ENCODE measurements around the gene GABRB2. TPM values are rescaled to one million over a fixed set of nuclear protein-coding genes. Genes with fewer than 3 reads are reported as not detected.
A peak's percentile ranks its signal among the peaks of the same experiment; 100 is the strongest.

The GABRB2 gene
- total and polyA plus RNA-seq, 4 donors, result 0.08 TPM; not detected in 3

GRCh38 chr5:161548487-161549094 is 2.1 kb upstream of the GABRB2 start:
- H3K27me3 ChIP-seq (ENCODE audit: control insufficient read depth in 4 of 4, insufficient read depth in 4 of 4, low read length in 3 of 4), result peaks cover 3 to 28% (median 8%) of the 10 kb centered on the region in 4 donors
- peaks cover 13 to 27% (median 17%) of the 10 kb centered on the region in 4 donors for H3K4me1 ChIP-seq (ENCODE audit: control insufficient read depth in 4 of 4, insufficient read depth in 4 of 4, low read length in 3 of 4)
- H3K9me3 ChIP-seq (ENCODE audit: control insufficient read depth in 4 of 4, low read length in 3 of 4), result no peaks in the 10 kb centered on the region
- no peak for DNase-seq (ENCODE audit: low spot score)
- TF ChIP-seq GABPA (IDR thresholded peaks at IDR 0.05 in 1 of 2, conservative IDR thresholded peaks at IDR 0.05 in 1 of 2) (no peak), HNF4A (conservative IDR thresholded peaks at IDR 0.05) (no peak), ZBTB33 (IDR thresholded peaks at IDR 0.05) (no peak), FOXA2 (IDR thresholded peaks at IDR 0.05) (no peak), TAF1 (conservative IDR thresholded peaks at IDR 0.05) (no peak), HNF4G (IDR thresholded peaks at IDR 0.05) (no peak), ATF3 (IDR thresholded peaks at IDR 0.05) (no peak), SP1 (IDR thresholded peaks at IDR 0.05) (no peak), JUND (IDR thresholded peaks at IDR 0.05) (no peak), NR2F2 (IDR thresholded peaks at IDR 0.05) (no peak), MAX (IDR thresholded peaks at IDR 0.05) (no peak), REST (IDR thresholded peaks at IDR 0.05) (no peak), EGR1 (IDR thresholded peaks at IDR 0.05; ENCODE audit: low read depth in 2 of 2) (no peak), RAD21 (IDR thresholded peaks at IDR 0.05) (no peak), YY1 (IDR thresholded peaks at IDR 0.05) (no peak), FOXA1 (IDR thresholded peaks at IDR 0.05) (no peak), CTCF (IDR thresholded peaks at IDR 0.05; ENCODE audit: low read depth, low read length, missing input control) (no peak), RXRA (IDR thresholded peaks at IDR 0.05) (no peak)
- H3K27ac ChIP-seq (ENCODE audit: low read depth in 1 of 2, low read length in 2 of 2), result no peak overlapping the region
- peak overlapping the region in 1 of 3 donors; percentile 49 for H3K4me3 ChIP-seq (ENCODE audit: low read depth in 1 of 3, low read length in 3 of 3)
- no peaks in the 10 kb centered on the region for H3K36me3 ChIP-seq (ENCODE audit: control insufficient read depth in 4 of 4, insufficient read depth in 3 of 4, low read depth in 1 of 4, low read length in 3 of 4)
- WGBS, result 5% methylated on average over 32 of the region's 32 CpGs
- H3K9ac ChIP-seq (ENCODE audit: low read depth in 1 of 2, low read length in 2 of 2), result no peak overlapping the region

Data from liver (tissue), 9 donors.